ENCODE data around the gene RSAD2. TPM values are rescaled to one million over a fixed set of nuclear protein-coding genes. Genes with fewer than 3 reads are reported as not detected.
A peak's percentile ranks its signal among the peaks of the same experiment; 100 is the strongest.

RSAD2 gene
- total and polyA plus RNA-seq, 7 donors = 0.95 to 3.1 (median 2.3) TPM

DNA sequence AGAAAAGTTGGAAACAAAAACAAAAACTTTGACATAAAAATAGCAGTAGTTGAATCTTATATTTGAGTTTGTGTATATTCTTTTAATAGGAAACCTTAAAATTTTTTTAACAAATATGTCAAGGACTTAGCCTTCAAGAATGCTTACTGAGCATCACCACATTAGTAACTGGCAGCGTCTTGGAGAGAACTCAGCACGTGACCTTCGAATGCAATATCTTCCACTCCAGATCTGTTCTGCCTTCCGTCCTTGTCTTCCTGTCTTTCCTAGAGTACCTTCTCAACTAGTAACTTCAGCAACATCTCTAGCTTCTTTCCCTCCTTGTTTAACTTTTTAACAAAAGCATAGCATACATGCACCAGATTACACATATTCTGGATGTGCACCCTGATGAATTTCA, 972 bp downstream of the RSAD2 start:
- H3K9me3 ChIP-seq = no peaks in the 10 kb centered on the region
- intact Hi-C loops (cut with DNase I) = no loop called here
- H3K27me3 ChIP-seq (ENCODE audit: insufficient read depth in 3 of 3, low read length in 2 of 3) = no peaks in the 10 kb centered on the region
- H3K4me3 ChIP-seq = peak overlapping the region; percentile 65
- no peak overlapping the region for H3K27ac ChIP-seq
- H3K4me1 ChIP-seq = peaks cover 22% of the 10 kb centered on the region
- no peaks in the 10 kb centered on the region for H3K36me3 ChIP-seq (ENCODE audit: insufficient read depth in 1 of 2, low read depth in 1 of 2)
- WGBS, 3 donors = 65 to 74% (median 69%) methylated on average over 4 of the region's 4 CpGs
- ATAC-seq (no peak), DNase-seq (no peak)
- TF ChIP-seq, protein P1, sequence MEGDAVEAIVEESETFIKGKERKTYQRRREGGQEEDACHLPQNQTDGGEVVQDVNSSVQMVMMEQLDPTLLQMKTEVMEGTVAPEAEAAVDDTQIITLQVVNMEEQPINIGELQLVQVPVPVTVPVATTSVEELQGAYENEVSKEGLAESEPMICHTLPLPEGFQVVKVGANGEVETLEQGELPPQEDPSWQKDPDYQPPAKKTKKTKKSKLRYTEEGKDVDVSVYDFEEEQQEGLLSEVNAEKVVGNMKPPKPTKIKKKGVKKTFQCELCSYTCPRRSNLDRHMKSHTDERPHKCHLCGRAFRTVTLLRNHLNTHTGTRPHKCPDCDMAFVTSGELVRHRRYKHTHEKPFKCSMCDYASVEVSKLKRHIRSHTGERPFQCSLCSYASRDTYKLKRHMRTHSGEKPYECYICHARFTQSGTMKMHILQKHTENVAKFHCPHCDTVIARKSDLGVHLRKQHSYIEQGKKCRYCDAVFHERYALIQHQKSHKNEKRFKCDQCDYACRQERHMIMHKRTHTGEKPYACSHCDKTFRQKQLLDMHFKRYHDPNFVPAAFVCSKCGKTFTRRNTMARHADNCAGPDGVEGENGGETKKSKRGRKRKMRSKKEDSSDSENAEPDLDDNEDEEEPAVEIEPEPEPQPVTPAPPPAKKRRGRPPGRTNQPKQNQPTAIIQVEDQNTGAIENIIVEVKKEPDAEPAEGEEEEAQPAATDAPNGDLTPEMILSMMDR (IDR thresholded peaks at IDR 0.05) = no peak

DNA sequence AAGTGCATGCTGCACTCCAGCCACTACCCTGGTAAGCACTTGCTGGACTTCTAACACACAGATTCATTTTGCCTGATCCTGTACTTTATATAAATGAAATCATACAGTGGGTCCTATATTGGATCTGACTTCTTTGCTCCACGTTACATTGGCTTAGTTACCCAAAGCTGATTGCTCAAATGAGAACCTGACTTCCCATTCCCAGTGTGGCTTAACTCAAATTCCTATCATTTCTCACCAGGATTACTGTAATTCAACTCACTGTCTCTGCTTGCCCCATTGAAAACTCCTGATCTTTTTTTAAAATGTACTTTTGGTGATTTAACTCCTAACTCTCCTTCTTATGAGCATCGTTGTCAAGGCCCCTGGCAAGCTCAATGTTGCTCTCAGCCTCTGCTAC, 1.4 kb downstream of the RSAD2 start:
- 57 to 64% (median 61%) methylated on average over 2 of the region's 2 CpGs for WGBS, 3 donors
- H3K27ac ChIP-seq = no peak overlapping the region
- no peaks in the 10 kb centered on the region for H3K27me3 ChIP-seq (ENCODE audit: insufficient read depth in 3 of 3, low read length in 2 of 3)
- no peaks in the 10 kb centered on the region for H3K9me3 ChIP-seq
- ATAC-seq = no peak
- H3K4me3 ChIP-seq = no peak overlapping the region
- TF ChIP-seq, protein P1 (IDR thresholded peaks at IDR 0.05) = no peak
- peaks cover 27% of the 10 kb centered on the region for H3K4me1 ChIP-seq
- no peak for DNase-seq
- no peaks in the 10 kb centered on the region for H3K36me3 ChIP-seq (ENCODE audit: insufficient read depth in 1 of 2, low read depth in 1 of 2)
- intact Hi-C loops (cut with DNase I) = no loop called here

DNA sequence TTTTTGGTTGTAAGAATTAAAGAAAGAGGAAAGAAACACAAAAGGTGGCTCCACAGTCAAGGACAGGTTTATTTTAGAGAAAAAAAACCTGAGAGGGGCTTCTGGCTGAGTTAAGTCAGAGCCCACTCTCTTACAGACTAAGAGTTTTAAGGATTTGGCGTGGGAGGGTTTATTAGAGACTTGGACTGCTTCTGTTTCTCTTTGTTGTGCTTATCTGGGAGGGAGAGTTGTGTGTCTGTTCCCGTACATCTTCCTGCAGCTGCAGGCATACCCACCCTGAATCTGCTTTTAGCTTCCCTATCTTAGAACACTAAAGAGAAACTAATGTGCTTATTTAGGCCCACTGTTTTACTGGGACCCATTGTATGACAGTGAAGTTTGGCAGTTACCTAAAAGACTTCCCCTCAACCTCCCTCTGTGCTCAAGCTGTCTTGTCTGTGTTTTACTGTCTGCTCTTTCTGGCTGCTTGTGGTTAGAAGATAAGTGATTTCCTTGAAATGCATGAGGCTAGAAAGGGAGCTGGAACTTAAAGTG, 2.7 kb downstream of the RSAD2 start:
- Histone ChIP-seq H3K27me3 (ENCODE audit: insufficient read depth in 3 of 3, low read length in 2 of 3) (no peaks in the 10 kb centered on the region), H3K9me3 (no peaks in the 10 kb centered on the region), H3K4me3 (no peak overlapping the region), H3K4me1 (peaks cover 31% of the 10 kb centered on the region), H3K36me3 (ENCODE audit: insufficient read depth in 1 of 2, low read depth in 1 of 2) (no peaks in the 10 kb centered on the region), H3K27ac (no peak overlapping the region)
- WGBS, 3 donors = 78 to 88% (median 84%) methylated on average over 2 of the region's 2 CpGs
- ATAC-seq (no peak), DNase-seq (no peak)
- intact Hi-C loops (cut with DNase I) = no loop called here
- TF ChIP-seq, protein P1 (IDR thresholded peaks at IDR 0.05) = no peak

DNA sequence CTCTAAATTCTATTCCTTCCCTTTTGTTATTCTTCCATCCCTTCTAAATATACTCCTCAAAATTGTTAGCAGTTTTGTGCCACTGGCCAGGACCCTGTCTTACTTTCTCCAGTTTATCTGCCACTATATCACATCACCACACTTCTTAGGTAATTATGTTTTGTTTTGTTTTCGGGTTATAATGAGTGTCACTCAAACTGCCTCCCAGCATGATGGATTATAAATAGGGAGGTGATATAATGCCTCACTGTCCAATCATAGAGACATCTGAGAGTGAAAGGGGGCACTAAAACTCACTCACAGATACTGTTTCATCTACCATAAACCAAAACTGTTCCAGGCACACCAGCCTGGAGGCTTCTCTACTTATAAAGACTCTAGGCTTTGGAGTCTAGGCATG, 3.5 kb downstream of the RSAD2 start:
- DNase-seq (no peak), ATAC-seq (no peak)
- Histone ChIP-seq H3K4me1 (peaks cover 31% of the 10 kb centered on the region), H3K27me3 (ENCODE audit: insufficient read depth in 3 of 3, low read length in 2 of 3) (no peaks in the 10 kb centered on the region), H3K27ac (no peak overlapping the region), H3K36me3 (ENCODE audit: insufficient read depth in 1 of 2, low read depth in 1 of 2) (no peaks in the 10 kb centered on the region), H3K4me3 (no peak overlapping the region), H3K9me3 (no peaks in the 10 kb centered on the region)
- intact Hi-C loops (cut with DNase I) = no loop called here
- TF ChIP-seq, protein P1 (IDR thresholded peaks at IDR 0.05) = no peak
- 23 to 76% (median 38%) methylated on average over 1 of the region's 1 CpG for WGBS, 3 donors

DNA sequence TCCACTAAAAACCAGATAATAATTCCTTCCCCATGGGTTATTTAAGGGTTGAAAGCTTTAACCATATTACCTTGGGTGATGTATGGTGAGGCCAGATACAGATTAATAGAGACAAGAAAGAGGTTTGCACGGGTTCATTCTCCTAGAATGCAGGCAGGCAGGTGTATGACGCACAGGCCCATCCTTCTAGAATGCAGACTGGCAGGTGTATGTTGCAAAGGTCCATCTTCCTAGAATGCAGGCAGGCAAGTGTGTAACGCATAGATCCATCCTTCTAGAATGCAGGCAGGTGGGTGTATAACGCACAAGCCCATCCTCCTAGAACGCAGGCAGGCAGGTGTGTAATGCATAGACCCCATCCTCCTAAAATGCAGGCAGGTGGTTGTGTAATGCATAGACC, 3.9 kb downstream of the RSAD2 start:
- DNase-seq = no peak
- intact Hi-C loops (cut with DNase I) = no loop called here
- TF ChIP-seq, protein P1 (IDR thresholded peaks at IDR 0.05) = no peak
- Histone ChIP-seq H3K27me3 (ENCODE audit: insufficient read depth in 3 of 3, low read length in 2 of 3) (no peaks in the 10 kb centered on the region), H3K27ac (no peak overlapping the region), H3K36me3 (ENCODE audit: insufficient read depth in 1 of 2, low read depth in 1 of 2) (no peaks in the 10 kb centered on the region), H3K4me1 (peaks cover 31% of the 10 kb centered on the region), H3K4me3 (no peak overlapping the region), H3K9me3 (no peaks in the 10 kb centered on the region)
- WGBS, 3 donors = 94 to 96% (median 95%) methylated on average over 5 of the region's 5 CpGs
- no peak for ATAC-seq

Measured in psoas muscle (tissue), 8 donors.